Endothelial cell of umbilical vein (primary cell): ENCODE results near the gene HDHD5. TPM values are rescaled to one million over a fixed set of nuclear protein-coding genes. Genes with fewer than 3 reads are reported as not detected.

ENCODE experiments used
- BruUV-seq: library from RNA; stranded (reverse); fragments of 400-500 nt; replicated peaks from 2 replicates; lab custom pipeline; 2021; lab: Mats Ljungman, UMichigan
- CTCF ChIA-PET: fragments of 300-600, 350-600 bp; sonication (Branson Sonifier 250); formaldehyde crosslinking; loops from one replicate; lab custom pipeline; 2021; ENCODE audit warnings: antibody characterized with exemption, inconsistent platforms; lab: Charles Lee
- POLR2A ChIA-PET: fragments of 300-600, 350-600 bp; sonication (Branson Sonifier 250); formaldehyde crosslinking; loops from one replicate; lab custom pipeline; 2021; ENCODE audit warnings: antibody characterized with exemption, inconsistent platforms; lab: Charles Lee
- DNase-seq: peaks from one replicate; pipeline ENCODE4 v3.0.0-alpha.2; 2011; ENCODE audit warnings: low read depth, low spot score
- FAIRE-seq: peaks from 2 replicates; lab custom pipeline; 2011; peaks lifted over from hg19 to GRCh38; lab: Jason Lieb, UNC
- H2AFZ ChIP-seq: 2 replicates; pipeline ENCODE4 v1.6.0; 2012; ENCODE audit warnings: low read depth, low read length, control low read depth, inconsistent platforms
- H3K27ac ChIP-seq: 2 replicates; pipeline ENCODE4 v1.5.1; 2011; ENCODE audit warnings: low read depth, mild to moderate bottlenecking, control low read depth, low read length, moderate library complexity; ENCODE audit not compliant: insufficient read depth
- H3K27me3 ChIP-seq, 2 experiments: 2 replicates each; pipeline versions ENCODE4 v1.6.0 to v1.6.1; 2011; ENCODE audit warnings: low read length in 2 of 2, mixed read lengths in 1 of 2; ENCODE audit not compliant: control insufficient read depth in 2 of 2, insufficient read depth in 2 of 2
- H3K36me3 ChIP-seq, 2 experiments: 2 replicates in 1 of 2; 3 replicates in 1 of 2; pipeline ENCODE4 v1.5.1; 2011; ENCODE audit warnings: low read length in 2 of 2, mild to moderate bottlenecking in 1 of 2, moderate library complexity in 1 of 2; ENCODE audit not compliant: control insufficient read depth in 2 of 2, insufficient read depth in 2 of 2; ENCODE audit errors: extremely low read depth in 1 of 2
- H3K4me1 ChIP-seq: 3 replicates; pipeline ENCODE4 v1.5.1; 2011; ENCODE audit warnings: mild to moderate bottlenecking, low read length; ENCODE audit not compliant: control insufficient read depth, insufficient read depth; ENCODE audit errors: extremely low read depth
- H3K4me2 ChIP-seq: 2 replicates; pipeline ENCODE4 v1.6.1; 2011; ENCODE audit warnings: low read length, control low read depth, mixed read lengths; ENCODE audit not compliant: insufficient read depth
- H3K4me3 ChIP-seq, 3 experiments: fragments of 200-600 bp in 1 of 3; sonication (generic), shearing (Covaris generic) in 1 of 3; replicated peaks in 1 of 3; 2 replicates each; pipeline ENCODE4 v1.5.1; 2011 to 2016; ENCODE audit warnings: control low read depth in 3 of 3, low read length in 3 of 3, mild to moderate bottlenecking in 2 of 3, inconsistent platforms in 1 of 3, low read depth in 1 of 3, moderate library complexity in 1 of 3; ENCODE audit not compliant: insufficient read depth in 1 of 3
- H3K79me2 ChIP-seq: 2 replicates; pipeline ENCODE4 v1.6.0; 2012; ENCODE audit warnings: low read length, inconsistent platforms; ENCODE audit not compliant: control insufficient read depth, insufficient read depth
- H3K9ac ChIP-seq: replicated peaks from 2 replicates; pipeline ENCODE3; 2011; ENCODE audit warnings: low read length, control low read depth; ENCODE audit not compliant: insufficient read depth; ENCODE audit errors: extremely low read depth
- H3K9me1 ChIP-seq: replicated peaks from 3 replicates; pipeline ENCODE4 v1.6.0; 2011; ENCODE audit warnings: mild to moderate bottlenecking, low read length; ENCODE audit not compliant: control insufficient read depth, insufficient read depth; ENCODE audit errors: extremely low read depth
- H3K9me3 ChIP-seq: replicated peaks from 2 replicates; pipeline ENCODE4 v1.5.1; 2012; ENCODE audit warnings: low read length, inconsistent platforms; ENCODE audit not compliant: control insufficient read depth, insufficient read depth
- H4K20me1 ChIP-seq: replicated peaks from 2 replicates; pipeline ENCODE3; 2011; ENCODE audit warnings: mild to moderate bottlenecking, low read length; ENCODE audit not compliant: control insufficient read depth, insufficient read depth; ENCODE audit errors: extremely low read depth
- CTCF ChIP-seq, 2 donors: IDR thresholded peaks; 1 replicate in 1 of 2; 2 replicates in 1 of 2; pipeline ENCODE4 v1.5.1; 2011; ENCODE audit warnings: low read length in 2 of 2, mild to moderate bottlenecking in 2 of 2, moderate library complexity in 2 of 2, control low read depth in 1 of 2, inconsistent platforms in 1 of 2, low read depth in 1 of 2; ENCODE audit not compliant: insufficient read depth in 1 of 2; ENCODE audit errors: extremely low read depth in 1 of 2
- EZH2 ChIP-seq: IDR thresholded peaks from 2 replicates; pipeline ENCODE4 v1.6.1; 2012; ENCODE audit warnings: borderline replicate concordance, low read depth, mild to moderate bottlenecking, moderate library complexity, low read length, inconsistent platforms; ENCODE audit not compliant: severe bottlenecking
- FOS ChIP-seq: IDR thresholded peaks from 2 replicates; pipeline ENCODE4 v1.6.1; 2011; ENCODE audit warnings: mild to moderate bottlenecking, low read length, moderate library complexity, borderline replicate concordance; ENCODE audit not compliant: insufficient read depth
- JUN ChIP-seq: IDR thresholded peaks from 2 replicates; pipeline ENCODE4 v1.6.1; 2011; ENCODE audit warnings: borderline replicate concordance, low read depth; ENCODE audit not compliant: insufficient read length, insufficient read depth
- MYC ChIP-seq: IDR thresholded peaks from one replicate; pipeline ENCODE4 v1.6.1; 2011; ENCODE audit warnings: mild to moderate bottlenecking, low read depth, low read length
- POLR2A ChIP-seq: IDR thresholded peaks from 2 replicates; pipeline ENCODE4 v1.6.1; 2012; ENCODE audit warnings: low read depth, mild to moderate bottlenecking, control low read depth, low read length
- POLR2AphosphoS5 ChIP-seq: IDR thresholded peaks from 2 replicates; pipeline ENCODE4 v1.6.1; 2012; ENCODE audit warnings: low read depth, mild to moderate bottlenecking, control low read depth, low read length, moderate library complexity; ENCODE audit not compliant: insufficient read depth
- dilution Hi-C: fragments of 300-500 bp; cut with MboI; formaldehyde crosslinking; loops from one replicate; pipeline ENCODE4 v1.15.0; 2019; ENCODE audit warnings: low sequenced_read_pairs; ENCODE audit not compliant: extremely low pct_ligation_motif_present
- intact Hi-C: fragments of 100-400 bp; cut with micrococcal nuclease; formaldehyde crosslinking; loops from one replicate; pipeline ENCODE4 v1.10.0; 2022
- polyA plus RNA-seq, 4 experiments: library from polyadenylated mRNA; depleted of rRNA in 3 of 4; stranded (reverse) in 3 of 4; unstranded in 1 of 4; fragments of >200 nt; gene quantifications; 2 replicates each; pipeline versions ENCODE4 v1.2.1 to v1.2.3, GENCODE V29; 2011 to 2012; ENCODE audit warnings: missing spikeins in 1 of 4
- total RNA-seq: library from RNA; stranded (reverse); gene quantifications from 2 replicates; pipeline ENCODE4 v1.2.3, GENCODE V29; 2021
- TF ChIP-seq, protein P1 (sequence below): IDR thresholded peaks from 2 replicates; pipeline ENCODE4 v1.6.1; 2011; ENCODE audit not compliant: insufficient read depth, insufficient read length

HDHD5 gene
- total and polyA plus RNA-seq, 2 donors (not counting 3 experiments of a cell fraction or from before 2014, with no cell fraction given) = 28.1 to 54.1 TPM

GRCh38 chr22:17145021-17145680 is 13.9 kb downstream of the HDHD5 start:
- no peak overlapping the region for H3K9ac ChIP-seq
- H3K4me3 ChIP-seq = no peak overlapping the region
- ChIA-PET CTCF (interaction anchor here (0.8 to 1.1 kb wide), 2 partner anchors 12 to 26 kb away, joined by 3 to 4 read pairs; no protein-coding TSS in a partner anchor), POLR2A (no interaction called here)
- H2AFZ ChIP-seq = no peak overlapping the region
- no peak overlapping the region for H3K27ac ChIP-seq
- TF ChIP-seq MYC (no peak), FOS (no peak), POLR2A (no peak), POLR2AphosphoS5 (no peak), EZH2 (no peak), CTCF (IDR thresholded peaks at IDR 0.05; ENCODE audit: extremely low read depth in 1 of 2, insufficient read depth in 1 of 2, low read depth in 1 of 2, low read length in 2 of 2) (no peak), JUN (no peak)
- TF ChIP-seq, protein P1, sequence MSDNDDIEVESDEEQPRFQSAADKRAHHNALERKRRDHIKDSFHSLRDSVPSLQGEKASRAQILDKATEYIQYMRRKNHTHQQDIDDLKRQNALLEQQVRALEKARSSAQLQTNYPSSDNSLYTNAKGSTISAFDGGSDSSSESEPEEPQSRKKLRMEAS = no peak
- BruUV-seq = no TSS peak
- no peaks in the 10 kb centered on the region for H3K9me3 ChIP-seq
- FAIRE-seq = no peak
- H3K36me3 ChIP-seq = peaks cover 0 to 23% of the 10 kb centered on the region in 2 experiments
- intact Hi-C loops = no loop called here
- dilution Hi-C loops = no loop called here
- no peak for DNase-seq
- no peaks in the 10 kb centered on the region for H3K27me3 ChIP-seq
- no peaks in the 10 kb centered on the region for H3K79me2 ChIP-seq
- no peaks in the 10 kb centered on the region for H3K4me1 ChIP-seq
- H3K9me1 ChIP-seq = no peaks in the 10 kb centered on the region
- H3K4me2 ChIP-seq = no peak overlapping the region
- no peaks in the 10 kb centered on the region for H4K20me1 ChIP-seq
